AG08395 (cell line): ENCODE results near the gene ATRIP.
"Not testable (repeated sequence)": the region's sequence is repeated elsewhere in the genome, so short reads cannot be mapped to it uniquely, and the experiment has no call there.

ENCODE experiments used
- DNase-seq: peaks from one replicate; pipeline ENCODE4 v3.0.0; 2012; ENCODE audit warnings: mixed read lengths, low spot score

Gene ATRIP

GRCh38 chr3:48437812-48438211 is 8.7 kb upstream of the ATRIP start:
- no peak for DNase-seq

GRCh38 chr3:48439820-48440589 is 6.5 kb upstream of the ATRIP start, which contains the start of the genes CCDC51 and TMA7:
Gene CCDC51 (minus strand): TSS chr3:48440119. CDS start chr3:48435128, 4,991 bp downstream.
Gene TMA7 (plus strand): TSS chr3:48440257. CDS start chr3:48440297, 40 bp downstream.
- peak; percentile 99 for DNase-seq

- DNase-seq: no peak
Measured at GRCh38 chr3:48440590-48440958, 6.0 kb upstream of the ATRIP start.

GRCh38 chr3:48441940-48442339 is 4.6 kb upstream of the ATRIP start:
- no peak for DNase-seq

GRCh38 chr3:48445277-48445882 is 1.2 kb upstream of the ATRIP start:
- DNase-seq: no peak

- no peak for DNase-seq
Measured at GRCh38 chr3:48446043-48446424, 503 bp upstream of the ATRIP start.

- DNase-seq: no peak
Measured at GRCh38 chr3:48451270-48451669, 4.7 kb downstream of the ATRIP start.

- no peak for DNase-seq
Measured at GRCh38 chr3:48456456-48456855, 9.9 kb downstream of the ATRIP start.

GRCh38 chr3:48459331-48459730 is 12.8 kb downstream of the ATRIP start:
- DNase-seq: no peak

- no peak for DNase-seq
Measured at GRCh38 chr3:48459773-48460516, 13.4 kb downstream of the ATRIP start.

- DNase-seq: no peak
Measured at GRCh38 chr3:48460517-48460902, 14.0 kb downstream of the ATRIP start.

- DNase-seq: not testable (repeated sequence)
Measured at GRCh38 chr3:48461767-48462166, 15.2 kb downstream of the ATRIP start.

GRCh38 chr3:48463703-48464102 is 17.2 kb downstream of the ATRIP start:
- DNase-seq: no peak

- DNase-seq: no peak
Measured at GRCh38 chr3:48464713-48465221, 18.2 kb downstream of the ATRIP start.

GRCh38 chr3:48465237-48465530 is 18.6 kb downstream of the ATRIP start:
- DNase-seq: no peak

GRCh38 chr3:48465531-48466378 is 19.2 kb downstream of the ATRIP start:
- peak; percentile 100 for DNase-seq

GRCh38 chr3:48466386-48467109 is 20.0 kb downstream of the ATRIP start:
- DNase-seq: no peak

GRCh38 chr3:48467110-48467454 is 20.5 kb downstream of the ATRIP start:
- DNase-seq: no peak

- DNase-seq: no peak
Measured at GRCh38 chr3:48467473-48468267, 21.1 kb downstream of the ATRIP start.

GRCh38 chr3:48468329-48468731 is 21.8 kb downstream of the ATRIP start:
- no peak for DNase-seq
